Hepatocyte (in vitro differentiated cells): ENCODE results near the gene AGBL4.

Source experiments
- CTCF ChIP-seq: fragments of 200-600 bp; sonication (generic); IDR thresholded peaks from 2 replicates; pipeline ENCODE4 v1.5.1; 2016; ENCODE audit warnings: antibody characterized with exemption, mild to moderate bottlenecking; ENCODE audit not compliant: poor library complexity
- EZH2 ChIP-seq: fragments of 200-600 bp; sonication (generic); IDR thresholded peaks from 2 replicates; pipeline ENCODE4 v1.6.1; 2016; ENCODE audit warnings: antibody characterized with exemption, mild to moderate bottlenecking, borderline replicate concordance

GRCh38 chr1:49397086-49397485 lies 626.7 kb downstream of the AGBL4 start:
- TF ChIP-seq CTCF (no peak), EZH2 (no peak)
